Activated T-cell treated with anti-CD3 and anti-CD28 coated beads, Interleukin-2, amount 50 U/mL, for 48 hours (primary cell): ENCODE results near the gene KLHL13.
"Not testable (repeated sequence)": the region's sequence is repeated elsewhere in the genome, so short reads cannot be mapped to it uniquely, and the experiment has no call there.

Experiments
- DNase-seq, 2 experiments: peaks; one replicate each; pipeline ENCODE4 v3.0.0-alpha.2; 2020

Gene KLHL13

GRCh38 chrX:118066867-118067515 lies 49.6 kb downstream of the KLHL13 start:
- no peak for DNase-seq

GRCh38 chrX:118062817-118063615 lies 53.6 kb downstream of the KLHL13 start:
- DNase-seq = no peak

GRCh38 chrX:118062048-118062789 lies 54.4 kb downstream of the KLHL13 start:
- DNase-seq = no peak

GRCh38 chrX:118058924-118059323 lies 57.7 kb downstream of the KLHL13 start:
- no peak for DNase-seq

GRCh38 chrX:118056870-118057269 lies 59.7 kb downstream of the KLHL13 start:
- DNase-seq = no peak

- no peak for DNase-seq
Measured at GRCh38 chrX:118049713-118050112, 66.9 kb downstream of the KLHL13 start.

- no peak for DNase-seq
Measured at GRCh38 chrX:118047446-118048186, 69.0 kb downstream of the KLHL13 start.

GRCh38 chrX:118039591-118039990 lies 77.0 kb downstream of the KLHL13 start:
- no peak for DNase-seq

GRCh38 chrX:118038614-118039365 lies 77.8 kb downstream of the KLHL13 start:
- DNase-seq = no peak

- DNase-seq = no peak
Measured at GRCh38 chrX:118026631-118027030, 90.0 kb downstream of the KLHL13 start.

- no peak for DNase-seq
Measured at GRCh38 chrX:118025226-118025625, 91.4 kb downstream of the KLHL13 start.

- DNase-seq = no peak
Measured at GRCh38 chrX:118024482-118024881, 92.1 kb downstream of the KLHL13 start.

GRCh38 chrX:118022753-118023152 lies 93.9 kb downstream of the KLHL13 start:
- DNase-seq = no peak

GRCh38 chrX:118016422-118016821 lies 100.2 kb downstream of the KLHL13 start:
- no peak for DNase-seq

- DNase-seq = not testable (repeated sequence)
Measured at GRCh38 chrX:118002417-118002816, 114.2 kb downstream of the KLHL13 start.

GRCh38 chrX:118000518-118000917 lies 116.1 kb downstream of the KLHL13 start:
- no peak for DNase-seq

GRCh38 chrX:117998171-117998570 lies 118.4 kb downstream of the KLHL13 start:
- DNase-seq = no peak

- DNase-seq = no peak
Measured at GRCh38 chrX:117996918-117997480, 119.6 kb downstream of the KLHL13 start.

GRCh38 chrX:117996408-117996807 lies 120.2 kb downstream of the KLHL13 start:
- no peak for DNase-seq

GRCh38 chrX:117995378-117995777 lies 121.2 kb downstream of the KLHL13 start:
- no peak for DNase-seq

GRCh38 chrX:117992192-117992723 lies 124.4 kb downstream of the KLHL13 start:
- no peak for DNase-seq

- DNase-seq = no peak
Measured at GRCh38 chrX:117990438-117990837, 126.2 kb downstream of the KLHL13 start.
